Right cardiac atrium (tissue), 5 donors: ENCODE measurements around the gene IFT80. TPM values are rescaled to one million over a fixed set of nuclear protein-coding genes. Genes with fewer than 3 reads are reported as not detected.
A peak's percentile ranks its signal among the peaks of the same experiment; 100 is the strongest.

Experiments used
- ATAC-seq, 2 donors: fragments of 200-7000 bp; cut with Tn5 transposase; one replicate each; pipeline versions ENCODE4 v1.8.0 to v1.9.1; 2020; ENCODE audit warnings: moderate library complexity in 2 of 2, mild to moderate bottlenecking in 1 of 2
- DNase-seq, 3 donors: peaks; one replicate each; pipeline ENCODE4 v3.0.0-alpha.2; 2020
- H3K27ac ChIP-seq: one replicate; pipeline ENCODE4 v1.5.1; 2013; ENCODE audit warnings: mild to moderate bottlenecking, low read length, control low read depth, moderate library complexity
- H3K27me3 ChIP-seq: one replicate; pipeline ENCODE4 v1.6.1; 2013; ENCODE audit not compliant: control insufficient read depth, insufficient read depth
- H3K4me1 ChIP-seq: one replicate; pipeline ENCODE4 v1.6.1; 2013; ENCODE audit warnings: low read length; ENCODE audit not compliant: control insufficient read depth, insufficient read depth
- H3K4me3 ChIP-seq: one replicate; pipeline ENCODE4 v1.5.1; 2013; ENCODE audit warnings: low read length, control low read depth
- H3K9me3 ChIP-seq: one replicate; pipeline ENCODE4 v1.6.1; 2013; ENCODE audit warnings: low read length; ENCODE audit not compliant: control insufficient read depth
- WGBS: extraction: QIAGEN DNeasy Blood & Tissue Kit; methylation state at CpG from one replicate; pipeline ENCODE4 v1.1.7; 2013; 5-methylcytosine and 5-hydroxymethylcytosine counted together
- intact Hi-C, 4 donors: fragments of 100-400 bp; cut with DNase I; formaldehyde crosslinking; loops; one replicate each; pipeline versions ENCODE4 v1.11.0 to v1.14.0; 2022 to 2023
- polyA plus RNA-seq: library from polyadenylated mRNA; stranded (reverse); fragments of 200-250 nt; gene quantifications from one replicate; pipeline ENCODE4 v1.2.3, GENCODE V29; 2013
- total RNA-seq, 4 donors: library from RNA; stranded (reverse); fragmentation: NEBNext Ultra II Directional; extraction: Animal tissue kit (Norgen Biotek cat#: 25700); gene quantifications; one replicate each; pipeline ENCODE4 v1.2.1, GENCODE V29; 2021
- donor health status: healthy with polysubstance abuse.
- donor health status: DM: no; HTN: yes; CAD: no.
- donor health status: DM: no; HTN: no; CAD: no.
- donor health status: DM: no; HTN: yes; CAD: no; lungs with severe emphysema.
- donor health status: DM: yes; HTN: yes; CAD: no.

Gene IFT80
- total and polyA plus RNA-seq, 5 donors, result 8.8 to 20.2 (median 14.5) TPM

- H3K4me1 ChIP-seq, result peaks cover 2% of the 10 kb centered on the region
- peak within 1 kb of the TSS; percentile 54 for H3K4me3 ChIP-seq
- no peaks in the 10 kb centered on the region for H3K9me3 ChIP-seq
- peak; percentile 85 to 88 for ATAC-seq
- H3K27me3 ChIP-seq, result no peaks in the 10 kb centered on the region
- peak; percentile 62 to 86 (median 80) for DNase-seq
- no peak within 1 kb of the TSS for H3K27ac ChIP-seq
- under 1% methylated on average over 104 of the region's 104 CpGs for WGBS
- intact Hi-C loops, result no loop called here
These were observed 173.6 kb downstream of the IFT80 start, which contains the start of gene C3orf80 for GRCh38 chr3:160225176-160226025. C3orf80 (plus strand) TSS chr3:160225422; CDS start chr3:160225636, 214 bp downstream.

- intact Hi-C loops, result no loop called here
- no peak overlapping the region for H3K27ac ChIP-seq
- DNase-seq (no peak), ATAC-seq (no peak)
- no peaks in the 10 kb centered on the region for H3K9me3 ChIP-seq
- 10% methylated on average over 16 of the region's 16 CpGs for WGBS
- H3K27me3 ChIP-seq, result no peaks in the 10 kb centered on the region
- peaks cover 2% of the 10 kb centered on the region for H3K4me1 ChIP-seq
- H3K4me3 ChIP-seq, result peak overlapping the region; percentile 54
These were observed 174.2 kb downstream of the IFT80 start for GRCh38 chr3:160224811-160225175.

DNA sequence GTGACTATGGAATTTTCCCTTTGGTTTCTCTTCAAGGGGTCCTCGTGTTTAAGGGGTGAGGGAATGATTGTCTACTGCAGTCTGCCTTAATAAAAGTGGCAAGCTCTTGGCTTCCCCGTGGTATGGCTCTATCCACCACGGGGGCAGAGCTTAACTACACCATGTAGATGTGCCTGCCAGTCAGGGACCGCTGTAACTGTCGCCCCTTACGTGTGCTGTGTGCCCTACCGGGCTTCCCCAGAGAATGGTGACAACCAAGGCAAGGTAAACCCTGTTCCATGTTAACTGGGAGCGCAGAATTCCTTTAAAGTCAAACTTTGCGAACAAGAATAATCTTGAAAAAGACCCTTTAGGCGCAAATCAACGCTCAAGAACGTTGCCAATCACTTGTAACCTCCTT, 174.8 kb downstream of the IFT80 start:
- H3K4me1 ChIP-seq, result peaks cover 2% of the 10 kb centered on the region
- 30% methylated on average over 12 of the region's 12 CpGs for WGBS
- no peak overlapping the region for H3K27ac ChIP-seq
- intact Hi-C loops, result no loop called here
- H3K27me3 ChIP-seq, result no peaks in the 10 kb centered on the region
- ATAC-seq (no peak), DNase-seq (no peak)
- no peak overlapping the region for H3K4me3 ChIP-seq
- H3K9me3 ChIP-seq, result no peaks in the 10 kb centered on the region

DNA sequence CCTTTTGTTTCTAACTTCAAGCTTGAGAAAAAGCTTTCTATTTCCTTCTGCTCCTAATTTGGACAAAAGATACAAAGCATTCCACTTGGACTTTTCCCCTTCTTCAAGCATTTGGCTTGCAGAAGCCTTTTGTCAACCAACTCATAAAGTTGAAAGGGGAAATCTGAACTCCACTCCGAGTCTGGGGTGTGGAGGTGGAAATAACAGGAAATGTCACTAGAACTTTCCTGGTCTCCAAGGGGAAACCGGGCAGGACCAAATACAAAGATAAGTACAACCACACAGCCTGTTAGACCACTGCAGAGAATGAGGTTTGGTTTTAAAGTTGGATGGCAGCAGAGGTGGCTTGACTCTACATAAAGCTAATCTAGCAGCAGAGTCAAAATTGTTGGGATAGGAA, 178.0 kb downstream of the IFT80 start:
- peak in 1 of 2 donors; percentile 60 for ATAC-seq
- no peak for DNase-seq
- Histone ChIP-seq H3K4me3 (no peak overlapping the region), H3K4me1 (peaks cover 2% of the 10 kb centered on the region), H3K27ac (no peak overlapping the region), H3K27me3 (no peaks in the 10 kb centered on the region), H3K9me3 (no peaks in the 10 kb centered on the region)
- intact Hi-C loops, result no loop called here
- WGBS, result 25% methylated on average over 2 of the region's 2 CpGs

DNA sequence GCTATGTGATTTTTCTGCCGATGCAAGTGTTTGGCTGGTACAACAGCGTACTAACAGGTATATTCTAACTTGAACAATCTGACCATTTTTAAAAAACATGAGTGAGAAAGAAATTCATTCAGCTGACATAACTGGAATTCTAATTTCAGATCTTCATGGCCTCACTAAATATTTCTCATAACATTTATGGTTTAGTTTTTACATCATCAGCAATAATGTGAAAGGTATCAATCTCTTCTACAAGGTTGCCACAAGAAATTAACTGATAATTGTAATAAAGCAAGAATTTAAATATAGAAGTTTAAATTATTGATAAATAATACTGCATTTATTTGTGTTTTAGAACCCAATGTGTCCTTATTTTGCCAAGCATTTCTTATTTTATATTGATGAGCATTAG, 179.0 kb downstream of the IFT80 start:
- Histone ChIP-seq H3K27me3 (no peaks in the 10 kb centered on the region), H3K4me1 (peaks cover 2% of the 10 kb centered on the region)
- 96% methylated on average over 2 of the region's 2 CpGs for WGBS

DNA sequence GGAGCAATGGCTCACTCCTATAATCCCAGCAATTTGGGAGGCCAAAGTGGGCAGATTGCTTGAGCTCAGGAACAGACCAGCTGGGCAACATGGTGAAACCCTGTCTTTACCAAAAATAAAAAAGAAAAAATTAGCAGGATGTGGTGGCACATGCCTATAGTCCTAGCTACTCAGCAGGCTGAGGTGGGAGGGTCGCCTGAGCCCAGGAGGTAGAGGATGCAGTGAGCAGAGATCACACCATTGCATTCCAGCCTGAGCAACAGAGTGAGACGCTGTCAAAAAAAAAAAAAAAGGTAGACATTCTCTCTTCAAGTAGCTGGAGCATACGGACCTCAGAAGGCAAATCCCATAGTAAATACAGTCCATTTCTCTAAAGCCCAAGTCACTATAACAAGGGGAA, 180.9 kb downstream of the IFT80 start:
- Histone ChIP-seq H3K4me1 (no peaks in the 10 kb centered on the region), H3K4me3 (no peak overlapping the region), H3K9me3 (no peaks in the 10 kb centered on the region), H3K27me3 (no peaks in the 10 kb centered on the region), H3K27ac (no peak overlapping the region)
- ATAC-seq (no peak), DNase-seq (no peak)
- 51% methylated on average over 3 of the region's 3 CpGs for WGBS
- intact Hi-C loops, result no loop called here

More for the DNA sequence above, 179.0 kb downstream of the IFT80 start:
- no peak for ATAC-seq
- Histone ChIP-seq H3K4me3 (no peak overlapping the region), H3K27ac (no peak overlapping the region), H3K9me3 (no peaks in the 10 kb centered on the region)
- intact Hi-C loops, result no loop called here
- DNase-seq, result no peak

GRCh38 chr3:160217675-160218074, 181.3 kb downstream of the IFT80 start:
- intact Hi-C loops, result no loop called here
- Histone ChIP-seq H3K9me3 (no peaks in the 10 kb centered on the region), H3K27me3 (no peaks in the 10 kb centered on the region), H3K27ac (no peak overlapping the region), H3K4me3 (no peak overlapping the region), H3K4me1 (no peaks in the 10 kb centered on the region)
- ATAC-seq, result no peak
- WGBS, result 62% methylated on average over 4 of the region's 4 CpGs
- DNase-seq, result no peak

DNA sequence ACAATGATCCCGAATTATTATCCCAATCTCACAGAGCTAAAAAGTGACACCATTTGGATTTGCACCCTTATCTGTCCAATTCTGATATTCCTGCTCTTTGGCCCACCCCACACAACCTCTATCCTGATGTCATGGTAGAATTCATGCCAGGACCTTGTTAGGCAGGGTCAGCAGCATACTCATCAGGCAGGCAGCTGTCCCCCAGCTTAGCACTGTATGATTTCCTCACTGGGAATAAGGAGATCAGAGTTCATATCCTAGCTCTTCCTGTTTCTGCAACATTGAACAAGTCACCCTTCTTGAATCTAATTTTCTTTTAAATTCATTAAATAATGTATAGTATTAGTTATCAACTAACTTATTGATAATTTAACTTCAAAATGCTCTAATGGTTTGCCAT, 185.8 kb downstream of the IFT80 start:
- no peaks in the 10 kb centered on the region for H3K27me3 ChIP-seq
- H3K27ac ChIP-seq, result no peak overlapping the region
- H3K4me3 ChIP-seq, result no peak overlapping the region
- ATAC-seq (no peak), DNase-seq (no peak)
- H3K9me3 ChIP-seq, result no peaks in the 10 kb centered on the region
- WGBS, result 69% methylated on average over 1 of the region's 1 CpG
- H3K4me1 ChIP-seq, result peaks cover 2% of the 10 kb centered on the region
- intact Hi-C loops, result no loop called here

DNA sequence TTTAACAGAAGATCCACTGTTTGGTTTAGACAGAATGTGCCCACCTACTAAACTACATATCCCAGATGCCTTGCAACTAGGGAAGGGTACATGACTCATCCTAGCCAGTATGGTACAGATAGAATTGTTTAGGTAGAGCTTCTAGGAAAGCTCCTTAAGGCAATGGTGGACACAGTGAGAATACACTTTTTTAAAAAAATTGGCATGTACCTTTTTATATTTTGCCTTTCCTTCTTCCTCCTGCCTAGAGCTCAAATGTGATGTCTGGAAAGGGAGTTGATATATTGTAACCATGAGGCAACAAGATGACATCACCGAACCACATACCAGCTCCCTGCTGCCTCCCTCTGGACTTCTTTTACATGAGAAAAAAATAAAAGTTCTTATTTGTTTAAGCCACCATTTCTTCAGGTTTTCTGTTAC, 188.2 kb downstream of the IFT80 start:
- no peak for ATAC-seq

GRCh38 chr3:160210341-160210740, 188.7 kb downstream of the IFT80 start:
- Histone ChIP-seq H3K27ac (no peak overlapping the region), H3K27me3 (no peaks in the 10 kb centered on the region), H3K4me1 (peaks cover 2% of the 10 kb centered on the region), H3K4me3 (no peak overlapping the region), H3K9me3 (no peaks in the 10 kb centered on the region)
- DNase-seq (no peak), ATAC-seq (no peak)
- intact Hi-C loops, result no loop called here
- 96% methylated on average over 1 of the region's 1 CpG for WGBS

More for the DNA sequence above, 188.2 kb downstream of the IFT80 start:
- H3K27me3 ChIP-seq, result no peaks in the 10 kb centered on the region
- no peak for DNase-seq
- no peaks in the 10 kb centered on the region for H3K9me3 ChIP-seq
- no peak overlapping the region for H3K4me3 ChIP-seq
- 72% methylated on average over 1 of the region's 1 CpG for WGBS
- peaks cover 2% of the 10 kb centered on the region for H3K4me1 ChIP-seq
- intact Hi-C loops, result no loop called here
- H3K27ac ChIP-seq, result no peak overlapping the region
